Transverse colon (tissue), 3 donors: ENCODE measurements around the gene AOX1.

ENCODE experiments used
- EP300 ChIP-seq: sonication (generic); formaldehyde crosslinking; IDR thresholded peaks from one replicate; pipeline ENCODE4 v1.6.1; 2017; ENCODE audit warnings: antibody characterized with exemption, low read depth
- POLR2A ChIP-seq: fragments of 450-650 bp; IDR thresholded peaks from one replicate; pipeline ENCODE4 v1.6.1; 2016; ENCODE audit warnings: antibody characterized with exemption, mild to moderate bottlenecking, moderate library complexity
- TF ChIP-seq, protein P1 (sequence below), 5 experiments: fragments of 200-600 bp in 3 of 5; fragments of 450-650 bp in 2 of 5; sonication (generic) in 3 of 5; IDR thresholded peaks; 1 replicate in 2 of 5; 2 replicates in 3 of 5; pipeline ENCODE4 v1.5.1; 2016 to 2017; ENCODE audit warnings: antibody characterized with exemption in 5 of 5, inconsistent platforms in 3 of 5, mild to moderate bottlenecking in 2 of 5, moderate library complexity in 1 of 5

DNA sequence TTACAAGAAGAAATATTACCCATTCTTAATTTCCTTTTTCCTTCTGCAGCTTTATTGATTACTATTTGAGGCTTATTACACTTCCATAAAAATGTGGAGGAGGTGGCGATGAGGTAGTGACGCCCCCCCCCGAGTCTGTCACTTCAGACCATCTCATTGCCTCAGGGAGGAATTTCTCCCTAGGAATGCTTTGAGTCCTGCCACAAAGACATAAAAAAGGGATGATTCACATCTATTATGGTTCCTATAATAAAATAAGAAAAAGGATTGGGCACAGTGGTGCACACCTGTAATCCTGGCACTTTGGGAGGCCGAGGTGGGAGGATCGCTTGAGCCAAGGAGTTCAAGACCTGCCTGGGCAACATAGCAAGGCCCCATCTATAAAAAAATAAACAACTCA is 93.7 kb downstream of the AOX1 start:
- TF ChIP-seq EP300 (no peak), POLR2A (no peak)
- TF ChIP-seq, protein P1, sequence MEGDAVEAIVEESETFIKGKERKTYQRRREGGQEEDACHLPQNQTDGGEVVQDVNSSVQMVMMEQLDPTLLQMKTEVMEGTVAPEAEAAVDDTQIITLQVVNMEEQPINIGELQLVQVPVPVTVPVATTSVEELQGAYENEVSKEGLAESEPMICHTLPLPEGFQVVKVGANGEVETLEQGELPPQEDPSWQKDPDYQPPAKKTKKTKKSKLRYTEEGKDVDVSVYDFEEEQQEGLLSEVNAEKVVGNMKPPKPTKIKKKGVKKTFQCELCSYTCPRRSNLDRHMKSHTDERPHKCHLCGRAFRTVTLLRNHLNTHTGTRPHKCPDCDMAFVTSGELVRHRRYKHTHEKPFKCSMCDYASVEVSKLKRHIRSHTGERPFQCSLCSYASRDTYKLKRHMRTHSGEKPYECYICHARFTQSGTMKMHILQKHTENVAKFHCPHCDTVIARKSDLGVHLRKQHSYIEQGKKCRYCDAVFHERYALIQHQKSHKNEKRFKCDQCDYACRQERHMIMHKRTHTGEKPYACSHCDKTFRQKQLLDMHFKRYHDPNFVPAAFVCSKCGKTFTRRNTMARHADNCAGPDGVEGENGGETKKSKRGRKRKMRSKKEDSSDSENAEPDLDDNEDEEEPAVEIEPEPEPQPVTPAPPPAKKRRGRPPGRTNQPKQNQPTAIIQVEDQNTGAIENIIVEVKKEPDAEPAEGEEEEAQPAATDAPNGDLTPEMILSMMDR (IDR thresholded peaks at IDR 0.05): no peak
